B cell (primary cell): ENCODE data around the gene LEMD2.

Source experiments
- EZH2 ChIP-seq: IDR thresholded peaks from 2 replicates; pipeline ENCODE4 v1.6.1; 2012; ENCODE audit warnings: borderline replicate concordance, low read depth, mild to moderate bottlenecking, moderate library complexity, low read length; ENCODE audit not compliant: insufficient read depth, poor library complexity, severe bottlenecking
- TF ChIP-seq, protein P1 (sequence below): fragments of 200-600 bp; IDR thresholded peaks from one replicate; pipeline ENCODE4 v1.8.0; 2022; ENCODE audit warnings: antibody characterized with exemption, mild to moderate bottlenecking

DNA sequence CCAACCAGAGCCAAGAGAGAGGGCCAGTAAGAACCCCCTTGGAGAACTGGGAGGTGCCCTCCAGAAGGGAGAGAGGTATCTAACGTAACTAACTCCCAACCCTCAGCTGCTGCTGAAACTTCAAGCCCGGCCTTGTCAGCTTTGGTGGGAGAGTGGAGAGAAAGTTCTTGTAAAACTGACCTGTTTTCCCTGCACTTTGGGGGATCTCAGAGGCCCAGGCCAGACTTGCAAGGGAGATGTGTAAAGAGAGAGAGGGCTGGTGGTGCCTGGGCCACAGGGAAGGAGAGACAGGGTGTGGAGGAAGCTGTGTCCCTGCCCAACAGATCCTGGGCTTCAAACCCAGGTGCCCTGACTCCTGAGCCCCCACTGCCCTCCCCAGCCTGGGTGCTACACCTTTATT lies 24.9 kb downstream of the LEMD2 start:
- TF ChIP-seq, protein P1, sequence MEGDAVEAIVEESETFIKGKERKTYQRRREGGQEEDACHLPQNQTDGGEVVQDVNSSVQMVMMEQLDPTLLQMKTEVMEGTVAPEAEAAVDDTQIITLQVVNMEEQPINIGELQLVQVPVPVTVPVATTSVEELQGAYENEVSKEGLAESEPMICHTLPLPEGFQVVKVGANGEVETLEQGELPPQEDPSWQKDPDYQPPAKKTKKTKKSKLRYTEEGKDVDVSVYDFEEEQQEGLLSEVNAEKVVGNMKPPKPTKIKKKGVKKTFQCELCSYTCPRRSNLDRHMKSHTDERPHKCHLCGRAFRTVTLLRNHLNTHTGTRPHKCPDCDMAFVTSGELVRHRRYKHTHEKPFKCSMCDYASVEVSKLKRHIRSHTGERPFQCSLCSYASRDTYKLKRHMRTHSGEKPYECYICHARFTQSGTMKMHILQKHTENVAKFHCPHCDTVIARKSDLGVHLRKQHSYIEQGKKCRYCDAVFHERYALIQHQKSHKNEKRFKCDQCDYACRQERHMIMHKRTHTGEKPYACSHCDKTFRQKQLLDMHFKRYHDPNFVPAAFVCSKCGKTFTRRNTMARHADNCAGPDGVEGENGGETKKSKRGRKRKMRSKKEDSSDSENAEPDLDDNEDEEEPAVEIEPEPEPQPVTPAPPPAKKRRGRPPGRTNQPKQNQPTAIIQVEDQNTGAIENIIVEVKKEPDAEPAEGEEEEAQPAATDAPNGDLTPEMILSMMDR: no peak
- TF ChIP-seq EZH2: no peak
